Activated T-helper 1 cell treated with Interleukin-2 at 50 U/mL for 16 hours (primary cell): ENCODE data around the gene SDHA.
"Not testable (repeated sequence)": the region's sequence is repeated elsewhere in the genome, so short reads cannot be mapped to it uniquely, and the experiment has no call there.

Experiments used
- DNase-seq: peaks from one replicate; pipeline ENCODE4 v3.0.0-alpha.2; 2020; ENCODE audit warnings: low read depth

The SDHA gene

GRCh38 chr5:198516-199196 lies 19.5 kb upstream of the SDHA start:
- DNase-seq, result no peak

GRCh38 chr5:199197-199949 lies 18.7 kb upstream of the SDHA start:
- DNase-seq, result no peak

- DNase-seq, result no peak
Observed at GRCh38 chr5:199950-200645, 18.0 kb upstream of the SDHA start.

DNA sequence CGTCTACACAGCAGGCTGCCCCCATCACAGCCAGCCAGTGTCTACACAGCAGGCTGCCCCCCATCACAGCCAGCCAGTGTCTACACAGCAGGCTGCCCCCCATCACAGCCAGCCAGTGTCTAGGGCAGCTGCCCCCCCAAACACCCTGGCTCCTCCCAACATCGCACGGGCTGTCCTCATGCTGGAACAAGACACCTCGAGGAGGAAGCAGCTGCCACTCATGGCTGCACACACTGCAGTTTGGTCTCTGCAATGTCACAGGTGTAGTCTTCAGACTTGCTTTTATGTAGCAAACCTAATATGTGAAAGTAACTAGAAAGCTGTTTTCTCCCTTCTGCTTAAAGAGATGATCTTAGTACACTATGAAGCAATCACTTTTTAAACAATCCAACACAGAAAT lies 17.1 kb upstream of the SDHA start:
- DNase-seq, result no peak

- DNase-seq, result no peak
Observed at GRCh38 chr5:201672-202071, 16.4 kb upstream of the SDHA start.

- DNase-seq, result no peak
Observed at GRCh38 chr5:203246-203930, 14.7 kb upstream of the SDHA start.

GRCh38 chr5:204001-204400 lies 14.1 kb upstream of the SDHA start:
- no peak for DNase-seq

- no peak for DNase-seq
Observed at GRCh38 chr5:204462-204861, 13.7 kb upstream of the SDHA start.

DNA sequence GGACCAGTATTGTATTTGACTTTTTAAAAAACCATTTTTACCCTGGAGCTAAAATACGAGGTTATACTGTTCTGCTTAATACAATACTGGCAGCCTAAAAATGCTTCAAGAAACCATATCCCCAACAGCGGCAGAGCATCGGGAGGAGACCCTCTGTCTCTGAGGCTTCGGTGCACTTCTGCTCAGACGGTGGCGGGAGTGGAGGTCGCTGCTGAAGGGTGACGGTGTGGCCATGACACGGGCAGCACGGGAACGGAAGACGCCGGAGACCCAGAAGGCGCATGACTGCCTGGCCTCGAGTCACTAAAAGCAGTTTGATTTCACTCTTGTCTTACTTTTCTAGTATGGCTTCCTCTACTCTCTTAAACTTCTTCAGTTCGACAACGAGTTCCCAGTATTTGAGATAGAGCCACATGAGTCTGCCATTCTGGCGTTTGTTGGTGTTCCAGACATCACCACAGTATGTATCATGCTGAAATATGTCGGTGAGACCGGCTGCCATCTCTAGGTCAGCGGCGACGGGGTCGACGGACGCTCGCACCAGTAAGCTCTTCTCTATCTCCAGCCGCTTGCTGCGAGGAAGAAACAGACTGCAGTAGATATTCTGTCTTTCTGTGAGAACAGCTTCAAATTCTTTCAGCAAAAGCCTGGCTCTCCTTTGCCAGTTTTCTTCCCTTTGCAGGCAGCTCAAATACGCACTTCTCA lies 13.0 kb upstream of the SDHA start:
- DNase-seq, result no peak

DNA sequence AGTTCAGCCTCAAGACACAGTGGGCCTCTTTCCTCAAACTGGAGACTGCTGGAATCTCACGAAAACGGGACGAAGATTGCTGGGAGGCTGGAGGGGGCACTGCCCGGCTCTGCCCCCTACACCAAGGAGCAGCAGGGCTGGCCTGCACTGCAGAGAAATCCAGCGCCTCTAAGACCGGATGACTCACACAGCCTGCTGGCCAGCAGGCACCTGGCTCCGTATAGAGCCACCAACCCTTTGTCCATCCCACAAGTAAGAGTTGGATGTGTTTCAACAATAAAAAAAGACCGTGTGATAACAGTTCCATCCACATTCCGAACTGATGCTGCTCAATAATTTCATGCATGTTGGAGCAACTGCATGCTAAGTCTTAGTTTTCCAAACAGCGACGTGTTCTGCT lies 11.7 kb upstream of the SDHA start:
- DNase-seq, result no peak

GRCh38 chr5:206927-207536 lies 11.1 kb upstream of the SDHA start:
- DNase-seq, result no peak

GRCh38 chr5:207599-207998 lies 10.5 kb upstream of the SDHA start:
- DNase-seq, result no peak

GRCh38 chr5:208449-209114 lies 9.5 kb upstream of the SDHA start:
- DNase-seq, result no peak

GRCh38 chr5:213803-214395 lies 4.2 kb upstream of the SDHA start:
- no peak for DNase-seq

DNA sequence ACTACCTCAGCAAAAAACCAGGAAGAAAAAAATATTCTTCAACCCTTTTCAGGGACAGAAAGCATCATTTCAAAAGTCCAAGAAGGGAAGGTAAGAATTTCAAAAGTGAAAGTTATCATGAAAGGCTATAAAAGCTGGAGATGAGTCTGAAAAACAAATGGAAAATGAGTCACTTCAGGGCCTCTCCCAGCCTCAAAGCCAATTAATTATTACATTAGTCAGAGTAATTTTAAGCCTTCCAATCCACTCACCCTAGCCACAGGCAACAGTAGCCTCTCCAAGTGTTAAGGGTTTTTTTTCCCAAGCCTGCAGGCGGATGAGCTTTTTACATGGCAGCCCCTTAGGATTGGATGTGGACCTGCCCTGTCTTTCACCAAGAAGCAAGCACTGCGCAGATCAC lies 2.9 kb upstream of the SDHA start:
- not testable (repeated sequence) for DNase-seq

GRCh38 chr5:216076-216475 lies 2.0 kb upstream of the SDHA start:
- DNase-seq, result not testable (repeated sequence)

DNA sequence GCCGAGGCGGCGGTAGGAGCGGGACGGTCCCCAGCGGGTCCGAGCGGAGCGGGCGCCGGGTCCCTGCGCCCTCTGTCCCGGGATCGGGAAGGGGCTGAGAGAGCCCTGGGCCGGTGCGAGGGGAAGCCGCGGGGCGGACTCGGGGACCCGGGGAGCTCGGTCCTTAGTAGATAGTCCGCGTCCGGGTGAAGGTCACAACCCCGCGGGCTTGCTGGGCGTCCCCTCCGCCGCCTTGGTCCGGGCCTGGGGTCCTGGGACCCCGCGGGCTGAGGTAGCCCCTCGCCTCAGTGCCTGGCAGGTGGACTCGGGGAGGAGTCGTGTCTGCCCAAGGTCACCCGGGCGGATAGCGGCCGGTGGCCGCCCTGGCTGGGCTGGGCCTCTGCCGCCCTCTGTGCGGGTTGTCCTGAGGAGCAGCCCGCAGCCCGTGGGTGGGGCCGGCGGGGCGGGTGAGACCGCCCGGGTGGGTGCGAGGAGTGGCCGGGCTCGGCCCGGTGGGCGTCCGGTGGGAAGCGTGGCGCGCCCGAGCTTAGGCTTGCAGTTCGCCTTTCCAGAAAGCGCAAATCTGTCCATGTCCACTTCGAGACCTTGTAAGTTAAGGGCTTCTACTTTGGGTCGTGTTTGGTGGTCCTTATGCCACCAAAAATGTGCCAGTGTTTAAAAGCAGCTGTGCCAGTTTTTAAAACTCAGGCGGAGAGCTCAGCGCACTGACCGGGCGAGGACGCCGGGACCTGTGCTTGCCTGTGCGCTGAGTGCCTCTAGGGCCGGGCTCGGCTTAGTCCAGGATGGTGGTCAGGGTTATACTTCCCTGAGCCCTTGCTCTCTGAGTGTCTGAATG lies 554 bp downstream of the SDHA start:
- DNase-seq, result no peak

GRCh38 chr5:219460-219863 lies 1.3 kb downstream of the SDHA start:
- no peak for DNase-seq

DNA sequence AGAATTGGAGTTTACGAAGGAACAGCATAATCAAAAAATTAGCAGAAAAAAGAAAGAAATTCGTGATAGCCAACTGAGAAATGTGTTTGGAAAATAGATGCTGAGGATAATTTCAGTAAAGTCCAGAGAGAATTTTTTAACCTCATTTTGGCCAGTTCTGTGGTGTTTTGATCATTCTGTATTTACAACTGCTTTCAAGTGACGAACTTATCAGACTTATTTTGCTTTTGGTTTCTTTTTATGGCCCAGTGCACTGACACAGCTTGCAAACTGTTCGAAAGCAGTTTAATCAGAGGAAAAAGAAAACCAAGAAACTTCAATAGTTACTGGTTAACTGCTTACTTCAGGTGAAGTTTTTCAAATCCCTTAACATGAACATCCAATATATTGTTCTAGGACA lies 1.9 kb downstream of the SDHA start:
- DNase-seq, result no peak
